Measurements from ENCODE around the gene TPP2.

Gene TPP2

GRCh38 chr13:102651892-102652291 lies 55.1 kb downstream of the TPP2 start:
- no peak for DNase-seq (ENCODE audit: insufficient read length, low spot score)
- FAIRE-seq: no peak

GRCh38 chr13:102654756-102655155 lies 58.0 kb downstream of the TPP2 start:
- DNase-seq (ENCODE audit: insufficient read length, low spot score) (no peak), FAIRE-seq (peak; percentile 52)

- DNase-seq (ENCODE audit: insufficient read length, low spot score) (no peak), FAIRE-seq (no peak)
Measured at GRCh38 chr13:102657630-102658029, 60.8 kb downstream of the TPP2 start.

- DNase-seq (ENCODE audit: insufficient read length, low spot score): no peak
- no peak for FAIRE-seq
Measured at GRCh38 chr13:102658660-102659059, 61.9 kb downstream of the TPP2 start.

GRCh38 chr13:102659168-102659713 lies 62.5 kb downstream of the TPP2 start:
- peak; percentile 4 for FAIRE-seq
- no peak for DNase-seq (ENCODE audit: insufficient read length, low spot score)

- DNase-seq (ENCODE audit: insufficient read length, low spot score) (no peak), FAIRE-seq (no peak)
Measured at GRCh38 chr13:102667023-102667422, 70.2 kb downstream of the TPP2 start.

- FAIRE-seq: no peak
- DNase-seq (ENCODE audit: insufficient read length, low spot score): no peak
Measured at GRCh38 chr13:102667911-102668310, 71.1 kb downstream of the TPP2 start.

GRCh38 chr13:102670130-102670529 lies 73.3 kb downstream of the TPP2 start:
- DNase-seq (ENCODE audit: insufficient read length, low spot score) (no peak), FAIRE-seq (no peak)

- FAIRE-seq: no peak
- DNase-seq (ENCODE audit: insufficient read length, low spot score): no peak
Measured at GRCh38 chr13:102675115-102675514, 78.3 kb downstream of the TPP2 start.

GRCh38 chr13:102677122-102677521 lies 80.3 kb downstream of the TPP2 start:
- no peak for FAIRE-seq
- DNase-seq (ENCODE audit: insufficient read length, low spot score): no peak

GRCh38 chr13:102678339-102679107 lies 81.7 kb downstream of the TPP2 start:
- DNase-seq (ENCODE audit: insufficient read length, low spot score): no peak
- no peak for FAIRE-seq

GRCh38 chr13:102679449-102680132 lies 82.8 kb downstream of the TPP2 start:
- FAIRE-seq: no peak

GRCh38 chr13:102680133-102680717 lies 83.4 kb downstream of the TPP2 start:
- FAIRE-seq (peak; percentile 55), DNase-seq (ENCODE audit: insufficient read length, low spot score) (no peak)

More at GRCh38 chr13:102679449-102680132, 82.8 kb downstream of the TPP2 start:
- no peak for DNase-seq (ENCODE audit: insufficient read length, low spot score)

- peak; percentile 45 for FAIRE-seq
- DNase-seq (ENCODE audit: insufficient read length, low spot score): no peak
Measured at GRCh38 chr13:102680842-102681740, 84.3 kb downstream of the TPP2 start.

GRCh38 chr13:102682211-102682610 lies 85.4 kb downstream of the TPP2 start:
- no peak for DNase-seq (ENCODE audit: insufficient read length, low spot score)
- no peak for FAIRE-seq

- FAIRE-seq (peak; percentile 4), DNase-seq (ENCODE audit: insufficient read length, low spot score) (no peak)
Measured at GRCh38 chr13:102682727-102683126, 85.9 kb downstream of the TPP2 start.

GRCh38 chr13:102683637-102684036 lies 86.9 kb downstream of the TPP2 start:
- no peak for FAIRE-seq
- no peak for DNase-seq (ENCODE audit: insufficient read length, low spot score)

GRCh38 chr13:102686024-102686423 lies 89.2 kb downstream of the TPP2 start:
- no peak for DNase-seq (ENCODE audit: insufficient read length, low spot score)
- FAIRE-seq: no peak

- DNase-seq (ENCODE audit: insufficient read length, low spot score): no peak
- no peak for FAIRE-seq
Measured at GRCh38 chr13:102687520-102687919, 90.7 kb downstream of the TPP2 start.

GRCh38 chr13:102688306-102688973 lies 91.7 kb downstream of the TPP2 start:
- FAIRE-seq (no peak), DNase-seq (ENCODE audit: insufficient read length, low spot score) (no peak)

Measured in GM19239 (cell line).